K562 (cell line): Measurements from ENCODE around the gene GIPR. TPM values are rescaled to one million over a fixed set of nuclear protein-coding genes. Genes with fewer than 3 reads are reported as not detected.

Experiments used
- FOXP1 ChIP-seq: sonication (generic); formaldehyde crosslinking; IDR thresholded peaks from 2 replicates; pipeline ENCODE4 v1.8.0; 2022; ENCODE audit warnings: mild to moderate bottlenecking, missing genetic modification reagents
- JUNB ChIP-seq: fragments of 450-650 bp; formaldehyde crosslinking; conservative IDR thresholded peaks from 2 replicates; pipeline ENCODE4 v1.4.0; 2020; ENCODE audit warnings: mild to moderate bottlenecking
- NFYB ChIP-seq: IDR thresholded peaks from 2 replicates; pipeline ENCODE4 v1.6.1; 2011; ENCODE audit warnings: mild to moderate bottlenecking, moderate library complexity; ENCODE audit not compliant: insufficient read length; ENCODE audit errors: extremely low read depth
- TAF7 ChIP-seq: fragments of 450-650 bp; IDR thresholded peaks from 2 replicates; pipeline ENCODE4 v1.6.1; 2016; ENCODE audit warnings: missing genetic modification characterization, missing compliant biosample characterization
- TCF3 ChIP-seq: sonication (generic); formaldehyde crosslinking; IDR thresholded peaks from 2 replicates; pipeline ENCODE4 v1.4.0; 2020; ENCODE audit warnings: mild to moderate bottlenecking, missing genetic modification reagents
- TEAD4 ChIP-seq, 2 experiments: sonication (generic) in 1 of 2; formaldehyde crosslinking in 1 of 2; IDR thresholded peaks; 2 replicates each; pipeline versions ENCODE4 v1.6.1 to v1.8.0; 2012 to 2022; ENCODE audit warnings: borderline replicate concordance in 1 of 2, inconsistent platforms in 1 of 2, low read length in 1 of 2, mild to moderate bottlenecking in 1 of 2, missing genetic modification reagents in 1 of 2
- ZNF224 ChIP-seq: sonication (generic); formaldehyde crosslinking; IDR thresholded peaks from 2 replicates; pipeline ENCODE4 v1.8.0; 2022; ENCODE audit warnings: mild to moderate bottlenecking, missing genetic modification reagents
- polyA plus RNA-seq, 8 experiments: library from polyadenylated mRNA; depleted of rRNA in 4 of 8; stranded (reverse) in 5 of 8; unstranded in 3 of 8; fragments of >200 nt; fragmentation: Nextera tagmentation in 2 of 8; fragmentation: Illumina TruSeq in 1 of 8; extraction: Ambion mirVana in 2 of 8; extraction: Trizol in 1 of 8; gene quantifications; 2 replicates each; pipeline versions ENCODE4 v1.2.1 to v1.2.3, GENCODE V29; 2011 to 2014; ENCODE audit warnings: inconsistent platforms in 1 of 8, missing spikeins in 1 of 8
- total RNA-seq, 7 experiments: library from RNA; depleted of rRNA in 6 of 7; stranded (reverse); fragments of >200 nt in 6 of 7; fragmentation: Illumina TruSeq in 2 of 7; extraction: Trizol in 2 of 7; gene quantifications; 2 replicates each; pipeline versions ENCODE4 v1.2.1 to v1.2.3, GENCODE V29; 2011 to 2021; ENCODE audit warnings: low replicate concordance in 1 of 7
- TF ChIP-seq, protein P1 (sequence below): sonication (generic); formaldehyde crosslinking; IDR thresholded peaks from 2 replicates; pipeline ENCODE4 v1.8.0; 2022; ENCODE audit warnings: missing genetic modification reagents, mild to moderate bottlenecking, borderline replicate concordance
- TF ChIP-seq, protein P2 (sequence below): sonication (generic); formaldehyde crosslinking; IDR thresholded peaks from 2 replicates; pipeline ENCODE4 v1.8.0; 2022; ENCODE audit warnings: mild to moderate bottlenecking, missing genetic modification reagents
- TF ChIP-seq, protein P3 (sequence below), 2 experiments: fragments of 450-650 bp; formaldehyde crosslinking in 1 of 2; IDR thresholded peaks; 2 replicates each; pipeline versions ENCODE4 v1.4.0 to v1.6.1; 2014 to 2020; ENCODE audit warnings: mild to moderate bottlenecking in 2 of 2, borderline replicate concordance in 1 of 2, low read depth in 1 of 2
- TF ChIP-seq, protein P4 (sequence below): sonication (generic); formaldehyde crosslinking; IDR thresholded peaks from 2 replicates; pipeline ENCODE4 v1.8.0; 2022; ENCODE audit warnings: missing genetic modification reagents, mild to moderate bottlenecking, moderate library complexity, borderline replicate concordance

The GIPR gene
- total and polyA plus RNA-seq, 9 of the 15 experiments (the other 6 are each of a cell fraction or from before 2014, with no cell fraction given), result 2.2 to 26.8 (median 12.7) TPM

DNA sequence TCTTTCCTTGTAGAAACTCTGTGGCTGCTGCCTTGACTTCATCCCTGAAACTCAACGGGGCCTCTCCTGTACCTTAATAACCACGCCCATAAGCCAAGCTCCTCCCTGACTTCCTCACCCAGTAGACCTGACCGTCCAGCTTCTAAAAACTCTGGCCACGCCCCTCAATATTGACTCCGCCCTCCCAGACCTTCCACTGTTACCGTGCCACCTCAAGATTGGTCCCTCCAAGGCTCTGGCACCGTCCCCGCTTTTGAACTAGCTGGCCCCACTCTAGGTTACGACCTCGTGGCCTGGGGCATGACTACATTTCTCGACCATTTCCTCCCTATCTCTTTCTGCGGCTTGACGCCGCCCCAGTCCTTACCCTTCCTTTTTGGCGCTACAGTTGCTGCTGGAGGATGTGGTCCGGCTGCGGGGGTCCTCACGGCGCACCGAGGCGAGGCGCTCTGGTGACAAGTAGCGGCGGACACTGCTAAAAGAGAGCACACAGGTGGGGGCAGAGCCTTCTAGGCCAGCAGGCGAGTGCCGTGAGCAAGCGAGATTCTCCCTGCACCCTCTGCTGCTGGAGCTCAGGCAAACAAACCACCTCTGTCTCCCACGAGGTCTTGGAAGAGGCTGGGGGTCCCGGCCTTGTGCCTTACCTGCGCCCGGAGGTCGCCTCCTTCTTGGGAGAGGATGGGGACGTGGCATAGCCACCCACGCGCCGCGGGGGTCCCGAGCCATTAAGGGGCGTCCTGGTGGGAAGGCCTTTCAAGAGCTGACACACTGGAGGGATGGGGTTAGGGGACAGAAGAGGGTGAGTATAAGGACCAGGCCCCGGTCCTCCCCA lies 26.5 kb upstream of the GIPR start (continued):
- TF ChIP-seq, protein P1, sequence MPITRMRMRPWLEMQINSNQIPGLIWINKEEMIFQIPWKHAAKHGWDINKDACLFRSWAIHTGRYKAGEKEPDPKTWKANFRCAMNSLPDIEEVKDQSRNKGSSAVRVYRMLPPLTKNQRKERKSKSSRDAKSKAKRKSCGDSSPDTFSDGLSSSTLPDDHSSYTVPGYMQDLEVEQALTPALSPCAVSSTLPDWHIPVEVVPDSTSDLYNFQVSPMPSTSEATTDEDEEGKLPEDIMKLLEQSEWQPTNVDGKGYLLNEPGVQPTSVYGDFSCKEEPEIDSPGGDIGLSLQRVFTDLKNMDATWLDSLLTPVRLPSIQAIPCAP (CRISPR knock-in tag), result no peak
- no peak for TF ChIP-seq NFYB
- TF ChIP-seq TAF7, result 0 out of 2 replicates have a peak, but pooled peaks have one; percentile 12
- TF ChIP-seq TCF3 (CRISPR knock-in tag), result no peak
- TF ChIP-seq, protein P2, sequence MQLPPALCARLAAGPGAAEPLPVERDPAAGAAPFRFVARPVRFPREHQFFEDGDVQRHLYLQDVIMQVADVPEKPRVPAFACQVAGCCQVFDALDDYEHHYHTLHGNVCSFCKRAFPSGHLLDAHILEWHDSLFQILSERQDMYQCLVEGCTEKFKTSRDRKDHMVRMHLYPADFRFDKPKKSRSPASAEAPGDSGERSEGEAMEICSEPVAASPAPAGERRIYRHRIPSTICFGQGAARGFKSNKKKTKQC (CRISPR knock-in tag), result peak; percentile 72
- no peak for TF ChIP-seq TEAD4 (IDR thresholded peaks at IDR 0.05; ENCODE audit: low read length)
- TF ChIP-seq TEAD4 (CRISPR knock-in tag; IDR thresholded peaks at IDR 0.05; ENCODE audit: borderline replicate concordance), result peak; percentile 89; the same call in 1 of the 2 replicates
- no peak for TF ChIP-seq JUNB (CRISPR knock-in tag)
- TF ChIP-seq, protein P3, sequence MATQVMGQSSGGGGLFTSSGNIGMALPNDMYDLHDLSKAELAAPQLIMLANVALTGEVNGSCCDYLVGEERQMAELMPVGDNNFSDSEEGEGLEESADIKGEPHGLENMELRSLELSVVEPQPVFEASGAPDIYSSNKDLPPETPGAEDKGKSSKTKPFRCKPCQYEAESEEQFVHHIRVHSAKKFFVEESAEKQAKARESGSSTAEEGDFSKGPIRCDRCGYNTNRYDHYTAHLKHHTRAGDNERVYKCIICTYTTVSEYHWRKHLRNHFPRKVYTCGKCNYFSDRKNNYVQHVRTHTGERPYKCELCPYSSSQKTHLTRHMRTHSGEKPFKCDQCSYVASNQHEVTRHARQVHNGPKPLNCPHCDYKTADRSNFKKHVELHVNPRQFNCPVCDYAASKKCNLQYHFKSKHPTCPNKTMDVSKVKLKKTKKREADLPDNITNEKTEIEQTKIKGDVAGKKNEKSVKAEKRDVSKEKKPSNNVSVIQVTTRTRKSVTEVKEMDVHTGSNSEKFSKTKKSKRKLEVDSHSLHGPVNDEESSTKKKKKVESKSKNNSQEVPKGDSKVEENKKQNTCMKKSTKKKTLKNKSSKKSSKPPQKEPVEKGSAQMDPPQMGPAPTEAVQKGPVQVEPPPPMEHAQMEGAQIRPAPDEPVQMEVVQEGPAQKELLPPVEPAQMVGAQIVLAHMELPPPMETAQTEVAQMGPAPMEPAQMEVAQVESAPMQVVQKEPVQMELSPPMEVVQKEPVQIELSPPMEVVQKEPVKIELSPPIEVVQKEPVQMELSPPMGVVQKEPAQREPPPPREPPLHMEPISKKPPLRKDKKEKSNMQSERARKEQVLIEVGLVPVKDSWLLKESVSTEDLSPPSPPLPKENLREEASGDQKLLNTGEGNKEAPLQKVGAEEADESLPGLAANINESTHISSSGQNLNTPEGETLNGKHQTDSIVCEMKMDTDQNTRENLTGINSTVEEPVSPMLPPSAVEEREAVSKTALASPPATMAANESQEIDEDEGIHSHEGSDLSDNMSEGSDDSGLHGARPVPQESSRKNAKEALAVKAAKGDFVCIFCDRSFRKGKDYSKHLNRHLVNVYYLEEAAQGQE (IDR thresholded peaks at IDR 0.05; ENCODE audit: borderline replicate concordance), result no peak
- TF ChIP-seq, protein P3 (CRISPR knock-in tag; IDR thresholded peaks at IDR 0.05; ENCODE audit: low read depth), result no peak
- TF ChIP-seq, protein P4, sequence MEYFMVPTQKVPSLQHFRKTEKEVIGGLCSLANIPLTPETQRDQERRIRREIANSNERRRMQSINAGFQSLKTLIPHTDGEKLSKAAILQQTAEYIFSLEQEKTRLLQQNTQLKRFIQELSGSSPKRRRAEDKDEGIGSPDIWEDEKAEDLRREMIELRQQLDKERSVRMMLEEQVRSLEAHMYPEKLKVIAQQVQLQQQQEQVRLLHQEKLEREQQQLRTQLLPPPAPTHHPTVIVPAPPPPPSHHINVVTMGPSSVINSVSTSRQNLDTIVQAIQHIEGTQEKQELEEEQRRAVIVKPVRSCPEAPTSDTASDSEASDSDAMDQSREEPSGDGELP (CRISPR knock-in tag), result peak; percentile 70
- TF ChIP-seq FOXP1 (CRISPR knock-in tag), result peak; percentile 61
- TF ChIP-seq ZNF224, result no peak
